Fibroblast of gingiva (primary cell): ENCODE data around the gene MTMR6.

Experiments used
- DNase-seq: peaks from one replicate; pipeline ENCODE4 v3.0.0-alpha.2; 2011; ENCODE audit warnings: low read depth

MTMR6 gene

GRCh38 chr13:25276748-25277147 is 10.5 kb downstream of the MTMR6 start:
- no peak for DNase-seq

GRCh38 chr13:25268561-25268960 is 18.7 kb downstream of the MTMR6 start:
- DNase-seq: no peak

- peak; percentile 8 for DNase-seq
Measured at GRCh38 chr13:25267715-25268114, 19.6 kb downstream of the MTMR6 start.

- no peak for DNase-seq
Measured at GRCh38 chr13:25266706-25267105, 20.6 kb downstream of the MTMR6 start.

- no peak for DNase-seq
Measured at GRCh38 chr13:25262261-25262660, 25.0 kb downstream of the MTMR6 start.

GRCh38 chr13:25253702-25254101 is 33.6 kb downstream of the MTMR6 start:
- DNase-seq: peak; percentile 8

- no peak for DNase-seq
Measured at GRCh38 chr13:25252752-25253151, 34.5 kb downstream of the MTMR6 start.

GRCh38 chr13:25252225-25252624 is 35.1 kb downstream of the MTMR6 start:
- no peak for DNase-seq

- DNase-seq: peak; percentile 78
Measured at GRCh38 chr13:25249001-25249543, 38.2 kb downstream of the MTMR6 start.

- DNase-seq: no peak
Measured at GRCh38 chr13:25248071-25248470, 39.2 kb downstream of the MTMR6 start.

- no peak for DNase-seq
Measured at GRCh38 chr13:25247360-25247759, 39.9 kb downstream of the MTMR6 start.

GRCh38 chr13:25244123-25244522 is 43.2 kb downstream of the MTMR6 start:
- no peak for DNase-seq

GRCh38 chr13:25242956-25243355 is 44.3 kb downstream of the MTMR6 start:
- DNase-seq: no peak

GRCh38 chr13:25241007-25241406 is 46.3 kb downstream of the MTMR6 start:
- DNase-seq: no peak

- DNase-seq: no peak
Measured at GRCh38 chr13:25237083-25237482, 50.2 kb downstream of the MTMR6 start.

- DNase-seq: no peak
Measured at GRCh38 chr13:25233861-25234260, 53.4 kb downstream of the MTMR6 start.

- peak; percentile 15 for DNase-seq
Measured at GRCh38 chr13:25232937-25233515, 54.3 kb downstream of the MTMR6 start.

GRCh38 chr13:25231517-25231916 is 55.8 kb downstream of the MTMR6 start:
- DNase-seq: no peak

- no peak for DNase-seq
Measured at GRCh38 chr13:25227690-25228089, 59.6 kb downstream of the MTMR6 start.

GRCh38 chr13:25225970-25226369 is 61.3 kb downstream of the MTMR6 start:
- no peak for DNase-seq

GRCh38 chr13:25224151-25224550 is 63.1 kb downstream of the MTMR6 start:
- DNase-seq: no peak

- DNase-seq: no peak
Measured at GRCh38 chr13:25222740-25223139, 64.5 kb downstream of the MTMR6 start.

- peak; percentile 16 for DNase-seq
Measured at GRCh38 chr13:25218019-25218418, 69.3 kb downstream of the MTMR6 start.
